Colonic mucosa (tissue), 4 donors: ENCODE data around the gene PGBD5. TPM values are rescaled to one million over a fixed set of nuclear protein-coding genes. Genes with fewer than 3 reads are reported as not detected.
"Not testable (repeated sequence)": the region's sequence is repeated elsewhere in the genome, so short reads cannot be mapped to it uniquely, and the experiment has no call there.

Experiments
- DNase-seq: peaks from one replicate; pipeline ENCODE4 v3.0.0-alpha.2; 2020
- H3K27ac ChIP-seq: fragments of 200-600 bp; one replicate; pipeline ENCODE4 v1.8.0; 2021
- H3K27me3 ChIP-seq: fragments of 200-600 bp; one replicate; pipeline ENCODE4 v1.8.0; 2021
- H3K36me3 ChIP-seq: fragments of 200-600 bp; one replicate; pipeline ENCODE4 v1.8.0; 2021
- H3K4me1 ChIP-seq: fragments of 200-600 bp; one replicate; pipeline ENCODE4 v1.8.0; 2021; ENCODE audit warnings: mild to moderate bottlenecking
- H3K4me3 ChIP-seq: fragments of 200-600 bp; one replicate; pipeline ENCODE4 v1.8.0; 2021
- H3K9ac ChIP-seq, 2 donors: one replicate each; pipeline ENCODE4 v1.7.0; 2013; ENCODE audit warnings: control low read depth in 2 of 2, low read depth in 2 of 2, low read length in 2 of 2
- H3K9me3 ChIP-seq: fragments of 200-600 bp; one replicate; pipeline ENCODE4 v1.8.0; 2021
- CTCF ChIP-seq: fragments of 200-600 bp; IDR thresholded peaks from one replicate; pipeline ENCODE4 v1.8.0; 2022; ENCODE audit warnings: antibody characterized with exemption, mild to moderate bottlenecking
- intact Hi-C: fragments of 100-400 bp; cut with DNase I; formaldehyde crosslinking; loops from one replicate; pipeline ENCODE4 v1.14.1; 2022
- total RNA-seq, 2 donors: library from RNA; stranded (reverse); fragmentation: NEBNext Ultra II Directional in 1 of 2; extraction: Animal tissue kit (Norgen Biotek cat#: 25700) in 1 of 2; gene quantifications; one replicate each; pipeline ENCODE4 v1.2.1, GENCODE V29; 2021
- donor health status: healthy.
- donor health status: DM: no; HTN: no; CAD: no.
- donor health status: DM: no; HTN: no; CAD: no.

The PGBD5 gene
- total RNA-seq, 2 donors from 2014 or later, result 6.4 to 14.8 TPM

- no peak for DNase-seq
Measured at GRCh38 chr1:230408971-230409370, 17.2 kb downstream of the PGBD5 start.

GRCh38 chr1:230407351-230407750 lies 18.8 kb downstream of the PGBD5 start:
- H3K9me3 ChIP-seq, result no peaks in the 10 kb centered on the region
- no peak for DNase-seq
- no peak for TF ChIP-seq CTCF
- no peaks in the 10 kb centered on the region for H3K27me3 ChIP-seq
- intact Hi-C loops, result no loop called here
- no peaks in the 10 kb centered on the region for H3K4me1 ChIP-seq
- H3K36me3 ChIP-seq, result no peaks in the 10 kb centered on the region
- no peak overlapping the region for H3K9ac ChIP-seq
- H3K4me3 ChIP-seq, result no peak overlapping the region
- no peak overlapping the region for H3K27ac ChIP-seq

More at GRCh38 chr1:230408971-230409370, 17.2 kb downstream of the PGBD5 start:
- Histone ChIP-seq H3K9ac (no peak overlapping the region), H3K27me3 (no peaks in the 10 kb centered on the region), H3K4me3 (no peak overlapping the region), H3K27ac (no peak overlapping the region), H3K9me3 (no peaks in the 10 kb centered on the region), H3K4me1 (no peaks in the 10 kb centered on the region), H3K36me3 (no peaks in the 10 kb centered on the region)
- intact Hi-C loops, result no loop called here
- TF ChIP-seq CTCF, result no peak

GRCh38 chr1:230406727-230407126 lies 19.4 kb downstream of the PGBD5 start:
- H3K4me1 ChIP-seq, intact Hi-C loops: not testable (repeated sequence)

GRCh38 chr1:230403442-230403841 lies 22.7 kb downstream of the PGBD5 start:
- Histone ChIP-seq H3K9ac (no peak overlapping the region), H3K4me3 (no peak overlapping the region), H3K36me3 (no peaks in the 10 kb centered on the region), H3K4me1 (no peaks in the 10 kb centered on the region), H3K27me3 (no peaks in the 10 kb centered on the region), H3K27ac (no peak overlapping the region), H3K9me3 (no peaks in the 10 kb centered on the region)
- no peak for DNase-seq
- no peak for TF ChIP-seq CTCF
- intact Hi-C loops, result no loop called here

More at GRCh38 chr1:230406727-230407126, 19.4 kb downstream of the PGBD5 start:
- H3K9me3 ChIP-seq, H3K27ac ChIP-seq, H3K36me3 ChIP-seq, H3K4me3 ChIP-seq, H3K27me3 ChIP-seq, DNase-seq, H3K9ac ChIP-seq: not testable (repeated sequence)

- no peak for DNase-seq
- intact Hi-C loops, result no loop called here
- TF ChIP-seq CTCF, result no peak
Measured at GRCh38 chr1:230401763-230402294, 24.3 kb downstream of the PGBD5 start.

GRCh38 chr1:230401101-230401500 lies 25.0 kb downstream of the PGBD5 start:
- H3K9me3 ChIP-seq, result no peaks in the 10 kb centered on the region
- H3K9ac ChIP-seq, result no peak overlapping the region
- H3K27ac ChIP-seq, result no peak overlapping the region
- no peak for DNase-seq
- no peak overlapping the region for H3K4me3 ChIP-seq
- no peaks in the 10 kb centered on the region for H3K27me3 ChIP-seq
- intact Hi-C loops, result no loop called here
- H3K36me3 ChIP-seq, result no peaks in the 10 kb centered on the region
- H3K4me1 ChIP-seq, result no peaks in the 10 kb centered on the region
- no peak for TF ChIP-seq CTCF

More at GRCh38 chr1:230401763-230402294, 24.3 kb downstream of the PGBD5 start:
- no peaks in the 10 kb centered on the region for H3K4me1 ChIP-seq
- no peak overlapping the region for H3K27ac ChIP-seq
- no peak overlapping the region for H3K4me3 ChIP-seq
- H3K9ac ChIP-seq, result no peak overlapping the region
- H3K9me3 ChIP-seq, result no peaks in the 10 kb centered on the region
- H3K36me3 ChIP-seq, result no peaks in the 10 kb centered on the region
- H3K27me3 ChIP-seq, result no peaks in the 10 kb centered on the region
